ENCODE results near the gene CCDC89. TPM values are rescaled to one million over a fixed set of nuclear protein-coding genes. Genes with fewer than 3 reads are reported as not detected.

Gene CCDC89
- total RNA-seq, 1 experiment from 2014 or later = 0.26 TPM

- CTCF ChIA-PET = interaction anchor here (0.6 kb wide), 1 partner anchor 242 kb away, joined by 11 read pairs; no protein-coding TSS in a partner anchor
- no peak for DNase-seq
- Mint-ChIP-seq H3K27me3 (ENCODE audit: unreplicated experiment) (no peaks in the 10 kb centered on the region), H3K4me1 (ENCODE audit: low read depth, unreplicated experiment) (peaks cover under 1% of the 10 kb centered on the region), H3K36me3 (ENCODE audit: insufficient read depth, unreplicated experiment) (no peaks in the 10 kb centered on the region), H3K9me3 (ENCODE audit: low read depth, unreplicated experiment) (no peaks in the 10 kb centered on the region), H3K4me3 (ENCODE audit: low read depth, unreplicated experiment) (no peak overlapping the region), H3K27ac (ENCODE audit: unreplicated experiment) (no peak overlapping the region)
- intact Hi-C loops (cut with micrococcal nuclease; ENCODE audit: unreplicated experiment) = no loop called here
- no TSS peak for BruUV-seq (replicated peaks)
- no peak for TF ChIP-seq CTCF (IDR thresholded peaks at IDR 0.05; ENCODE audit: unreplicated experiment)
Measured at GRCh38 chr11:85685125-85685819, 723 bp downstream of the CCDC89 start.

GRCh38 chr11:85682330-85683305, 3.4 kb downstream of the CCDC89 start:
- H3K4me1 Mint-ChIP-seq (ENCODE audit: low read depth, unreplicated experiment) = no peaks in the 10 kb centered on the region
- no peak for DNase-seq
- H3K4me3 Mint-ChIP-seq (ENCODE audit: low read depth, unreplicated experiment) = no peak overlapping the region
- no peak for TF ChIP-seq CTCF (IDR thresholded peaks at IDR 0.05; ENCODE audit: unreplicated experiment)
- no peaks in the 10 kb centered on the region for H3K9me3 Mint-ChIP-seq (ENCODE audit: low read depth, unreplicated experiment)
- no TSS peak for BruUV-seq (replicated peaks)
- no peaks in the 10 kb centered on the region for H3K36me3 Mint-ChIP-seq (ENCODE audit: insufficient read depth, unreplicated experiment)
- CTCF ChIA-PET = no interaction called here
- H3K27ac Mint-ChIP-seq (ENCODE audit: unreplicated experiment) = no peak overlapping the region
- intact Hi-C loops (cut with micrococcal nuclease; ENCODE audit: unreplicated experiment) = no loop called here
- no peaks in the 10 kb centered on the region for H3K27me3 Mint-ChIP-seq (ENCODE audit: unreplicated experiment)

DNA sequence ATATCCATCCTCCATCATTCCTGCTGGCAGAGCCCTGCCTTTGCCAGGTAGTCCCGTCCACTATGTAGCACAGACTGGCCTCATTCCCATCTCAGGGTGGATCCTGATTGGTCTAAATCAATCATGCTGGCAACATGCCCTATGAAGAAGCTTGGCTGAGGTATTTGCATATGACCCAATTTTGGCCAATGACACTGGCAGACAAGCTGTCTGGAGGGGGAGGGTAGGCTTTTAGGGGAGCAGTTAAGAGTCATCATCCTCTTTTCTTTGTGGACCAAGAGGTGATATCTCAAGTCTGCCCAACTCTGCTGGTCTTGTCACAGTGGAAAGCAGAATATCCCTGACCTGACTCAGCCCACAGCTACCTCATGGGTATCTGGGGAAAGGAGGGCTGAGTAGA, 5.1 kb downstream of the CCDC89 start:
- no peak for TF ChIP-seq CTCF (IDR thresholded peaks at IDR 0.05; ENCODE audit: unreplicated experiment)
- CTCF ChIA-PET = no interaction called here
- no TSS peak for BruUV-seq (replicated peaks)
- H3K27me3 Mint-ChIP-seq (ENCODE audit: unreplicated experiment) = no peaks in the 10 kb centered on the region
- H3K4me1 Mint-ChIP-seq (ENCODE audit: low read depth, unreplicated experiment) = no peaks in the 10 kb centered on the region
- H3K9me3 Mint-ChIP-seq (ENCODE audit: low read depth, unreplicated experiment) = no peaks in the 10 kb centered on the region
- intact Hi-C loops (cut with micrococcal nuclease; ENCODE audit: unreplicated experiment) = no loop called here
- no peak overlapping the region for H3K27ac Mint-ChIP-seq (ENCODE audit: unreplicated experiment)
- no peak for DNase-seq
- no peak overlapping the region for H3K4me3 Mint-ChIP-seq (ENCODE audit: low read depth, unreplicated experiment)
- H3K36me3 Mint-ChIP-seq (ENCODE audit: insufficient read depth, unreplicated experiment) = no peaks in the 10 kb centered on the region

DNA sequence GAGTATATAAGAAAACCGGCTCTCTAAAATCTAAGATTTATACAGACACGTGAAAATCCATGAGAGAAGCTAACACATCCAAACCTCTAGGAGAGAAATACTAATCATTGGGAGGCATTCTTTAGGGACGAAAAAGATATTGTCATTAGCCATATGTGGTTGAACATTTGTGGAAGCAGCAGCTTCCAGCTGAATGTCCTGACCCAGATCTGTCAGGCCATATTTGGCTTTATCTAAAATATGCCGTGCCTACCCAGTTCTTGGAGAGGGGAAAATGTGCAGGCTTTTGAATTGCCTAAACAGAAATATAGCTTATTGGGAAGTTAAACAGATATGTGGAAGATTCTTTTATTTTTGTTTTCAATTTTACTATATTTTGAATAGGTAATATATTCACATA, 6.4 kb downstream of the CCDC89 start:
- no peak overlapping the region for H3K27ac Mint-ChIP-seq (ENCODE audit: unreplicated experiment)
- CTCF ChIA-PET = no interaction called here
- intact Hi-C loops (cut with micrococcal nuclease; ENCODE audit: unreplicated experiment) = no loop called here
- H3K27me3 Mint-ChIP-seq (ENCODE audit: unreplicated experiment) = peaks cover 8% of the 10 kb centered on the region
- DNase-seq = no peak
- no peaks in the 10 kb centered on the region for H3K9me3 Mint-ChIP-seq (ENCODE audit: low read depth, unreplicated experiment)
- H3K36me3 Mint-ChIP-seq (ENCODE audit: insufficient read depth, unreplicated experiment) = no peaks in the 10 kb centered on the region
- no peak overlapping the region for H3K4me3 Mint-ChIP-seq (ENCODE audit: low read depth, unreplicated experiment)
- H3K4me1 Mint-ChIP-seq (ENCODE audit: low read depth, unreplicated experiment) = no peaks in the 10 kb centered on the region
- no TSS peak for BruUV-seq (replicated peaks)
- no peak for TF ChIP-seq CTCF (IDR thresholded peaks at IDR 0.05; ENCODE audit: unreplicated experiment)

All from Calu3 (cell line).